Transverse colon (tissue), 4 donors: ENCODE results near the gene MACROD1. TPM values are rescaled to one million over a fixed set of nuclear protein-coding genes. Genes with fewer than 3 reads are reported as not detected.

Experiments
- DNase-seq: peaks from one replicate; pipeline ENCODE4 v3.0.0-alpha.2; 2019
- H3K27ac ChIP-seq, 4 donors: fragments of 200-600 bp; sonication (generic); 2 replicates each; pipeline ENCODE4 v1.5.1; 2016 to 2018; ENCODE audit warnings: inconsistent platforms in 4 of 4
- H3K27me3 ChIP-seq: fragments of 200-600 bp; sonication (generic); 2 replicates; pipeline ENCODE4 v1.5.1; 2017; ENCODE audit warnings: inconsistent platforms
- H3K36me3 ChIP-seq, 4 donors: fragments of 200-600 bp; sonication (generic); 2 replicates each; pipeline ENCODE4 v1.5.1; 2017 to 2019; ENCODE audit warnings: inconsistent platforms in 4 of 4
- H3K4me1 ChIP-seq, 4 donors: fragments of 200-600 bp; sonication (generic); 2 replicates each; pipeline ENCODE4 v1.5.1; 2017 to 2020; ENCODE audit warnings: inconsistent platforms in 4 of 4
- H3K4me3 ChIP-seq, 4 donors: fragments of 200-600 bp; sonication (generic); 1 replicate in 1 of 4; 2 replicates in 3 of 4; pipeline versions ENCODE4 v1.5.1 to v1.6.1; 2017 to 2019; ENCODE audit warnings: inconsistent platforms in 4 of 4
- H3K9me3 ChIP-seq, 2 donors: fragments of 200-600 bp; sonication (generic); 2 replicates each; pipeline ENCODE4 v1.5.1; 2017 to 2019; ENCODE audit warnings: inconsistent platforms in 2 of 2
- EP300 ChIP-seq: sonication (generic); formaldehyde crosslinking; IDR thresholded peaks from one replicate; pipeline ENCODE4 v1.6.1; 2017; ENCODE audit warnings: antibody characterized with exemption, low read depth
- POLR2A ChIP-seq: fragments of 450-650 bp; IDR thresholded peaks from one replicate; pipeline ENCODE4 v1.6.1; 2016; ENCODE audit warnings: antibody characterized with exemption, mild to moderate bottlenecking, moderate library complexity
- POLR2AphosphoS5 ChIP-seq, 3 donors: sonication (generic); formaldehyde crosslinking; IDR thresholded peaks; one replicate each; pipeline ENCODE4 v1.6.1; 2016; ENCODE audit warnings: antibody characterized with exemption in 3 of 3
- WGBS, 2 donors: methylation state at CpG; one replicate each; pipeline ENCODE4 v1.1.5; 2018; ENCODE audit warnings: low coverage in 1 of 2; 5-methylcytosine and 5-hydroxymethylcytosine counted together
- in situ Hi-C, 4 donors: fragments of 200-750 bp; cut with MboI; loops; one replicate each; pipeline versions ENCODE4 v1.15.0 to v1.15.1; 2017; ENCODE audit warnings: low sequenced_read_pairs in 3 of 4, low pct_ligation_motif_present in 1 of 4, low pct_unique_long_range_greater_than_20kb in 1 of 4
- intact Hi-C: fragments of 100-400 bp; cut with DNase I; formaldehyde crosslinking; loops from one replicate; pipeline ENCODE4 v1.15.1; 2023; ENCODE audit warnings: low total_unique reads
- total RNA-seq, 4 donors: library from RNA; depleted of rRNA; stranded (reverse); fragments of >200 nt; gene quantifications; one replicate each; pipeline ENCODE4 v1.1.0, GENCODE V29; 2016
- TF ChIP-seq, protein P1 (sequence below), 5 experiments: fragments of 200-600 bp in 3 of 5; fragments of 450-650 bp in 2 of 5; sonication (generic) in 3 of 5; IDR thresholded peaks; 1 replicate in 2 of 5; 2 replicates in 3 of 5; pipeline ENCODE4 v1.5.1; 2016 to 2017; ENCODE audit warnings: antibody characterized with exemption in 5 of 5, inconsistent platforms in 3 of 5, mild to moderate bottlenecking in 2 of 5, moderate library complexity in 1 of 5

The MACROD1 gene
- total RNA-seq, 4 donors from 2014 or later, result 42.9 to 50.7 (median 50.1) TPM

DNA sequence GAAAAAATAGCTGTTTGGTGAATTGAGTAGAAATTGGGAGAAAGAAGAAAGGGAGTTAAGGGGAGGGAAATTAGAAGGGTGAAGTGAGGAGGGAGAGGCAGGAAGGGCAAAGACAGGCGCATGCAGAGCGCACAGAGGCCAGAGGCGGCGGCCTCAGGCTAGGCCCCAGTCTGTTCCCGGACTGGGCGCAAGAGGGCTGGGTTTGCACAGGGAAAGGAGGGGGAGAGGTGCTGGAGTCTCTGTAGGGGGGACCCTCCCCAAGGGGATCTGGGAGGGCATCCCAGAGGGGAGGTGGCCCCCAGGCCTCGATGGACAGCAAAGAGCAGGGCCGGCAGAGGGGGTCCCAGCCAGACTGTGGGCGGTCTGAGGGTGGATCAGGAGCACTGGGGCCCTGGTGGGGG, 131.5 kb downstream of the MACROD1 start:
- no peaks in the 10 kb centered on the region for H3K36me3 ChIP-seq
- in situ Hi-C loops, result no loop called here
- H3K27me3 ChIP-seq, result peaks cover 50% of the 10 kb centered on the region
- DNase-seq, result no peak
- H3K4me3 ChIP-seq, result no peak overlapping the region
- TF ChIP-seq POLR2A (no peak), POLR2AphosphoS5 (IDR thresholded peaks at IDR 0.05) (no peak), EP300 (no peak)
- TF ChIP-seq, protein P1, sequence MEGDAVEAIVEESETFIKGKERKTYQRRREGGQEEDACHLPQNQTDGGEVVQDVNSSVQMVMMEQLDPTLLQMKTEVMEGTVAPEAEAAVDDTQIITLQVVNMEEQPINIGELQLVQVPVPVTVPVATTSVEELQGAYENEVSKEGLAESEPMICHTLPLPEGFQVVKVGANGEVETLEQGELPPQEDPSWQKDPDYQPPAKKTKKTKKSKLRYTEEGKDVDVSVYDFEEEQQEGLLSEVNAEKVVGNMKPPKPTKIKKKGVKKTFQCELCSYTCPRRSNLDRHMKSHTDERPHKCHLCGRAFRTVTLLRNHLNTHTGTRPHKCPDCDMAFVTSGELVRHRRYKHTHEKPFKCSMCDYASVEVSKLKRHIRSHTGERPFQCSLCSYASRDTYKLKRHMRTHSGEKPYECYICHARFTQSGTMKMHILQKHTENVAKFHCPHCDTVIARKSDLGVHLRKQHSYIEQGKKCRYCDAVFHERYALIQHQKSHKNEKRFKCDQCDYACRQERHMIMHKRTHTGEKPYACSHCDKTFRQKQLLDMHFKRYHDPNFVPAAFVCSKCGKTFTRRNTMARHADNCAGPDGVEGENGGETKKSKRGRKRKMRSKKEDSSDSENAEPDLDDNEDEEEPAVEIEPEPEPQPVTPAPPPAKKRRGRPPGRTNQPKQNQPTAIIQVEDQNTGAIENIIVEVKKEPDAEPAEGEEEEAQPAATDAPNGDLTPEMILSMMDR (IDR thresholded peaks at IDR 0.05), result no peak
- no peak overlapping the region for H3K27ac ChIP-seq
- intact Hi-C loops, result no loop called here
- peaks cover 0 to 20% (median 14%) of the 10 kb centered on the region in 4 donors for H3K4me1 ChIP-seq
- H3K9me3 ChIP-seq, result no peaks in the 10 kb centered on the region
- 40 to 80% methylated on average over 2 to 9 of the region's 9 CpGs for WGBS, 2 donors

DNA sequence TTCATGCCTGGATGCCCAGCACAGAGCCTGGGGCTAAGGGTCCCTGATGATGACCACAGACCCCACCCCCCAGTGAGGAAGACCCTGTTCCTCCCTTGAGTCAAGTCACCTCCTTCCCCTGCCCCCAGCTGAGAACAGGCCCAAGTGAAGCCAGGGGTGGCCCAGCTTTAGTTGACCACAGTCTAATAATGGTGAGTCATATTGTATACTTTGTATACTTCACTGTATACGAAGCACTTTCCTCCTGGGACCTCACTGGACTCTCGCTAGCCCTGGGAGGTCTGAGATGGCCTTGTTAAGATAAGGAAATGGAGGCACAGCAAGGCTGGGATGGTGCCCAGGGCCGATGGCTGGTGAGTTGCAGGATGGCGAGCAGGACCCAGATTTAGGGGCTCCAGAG, 133.9 kb downstream of the MACROD1 start:
- 20 to 75% methylated on average over 1 to 4 of the region's 4 CpGs for WGBS, 2 donors
- H3K27ac ChIP-seq, result no peak overlapping the region
- intact Hi-C loops, result no loop called here
- DNase-seq, result no peak
- H3K9me3 ChIP-seq, result no peaks in the 10 kb centered on the region
- in situ Hi-C loops, result no loop called here
- peaks cover 51% of the 10 kb centered on the region for H3K27me3 ChIP-seq
- H3K36me3 ChIP-seq, result no peaks in the 10 kb centered on the region
- TF ChIP-seq, protein P1 (IDR thresholded peaks at IDR 0.05), result no peak
- TF ChIP-seq POLR2A, result no peak
- no peak for TF ChIP-seq POLR2AphosphoS5 (IDR thresholded peaks at IDR 0.05)
- TF ChIP-seq EP300, result no peak
- H3K4me3 ChIP-seq, result no peak overlapping the region
- peaks cover 0 to 24% (median 18%) of the 10 kb centered on the region in 4 donors for H3K4me1 ChIP-seq

DNA sequence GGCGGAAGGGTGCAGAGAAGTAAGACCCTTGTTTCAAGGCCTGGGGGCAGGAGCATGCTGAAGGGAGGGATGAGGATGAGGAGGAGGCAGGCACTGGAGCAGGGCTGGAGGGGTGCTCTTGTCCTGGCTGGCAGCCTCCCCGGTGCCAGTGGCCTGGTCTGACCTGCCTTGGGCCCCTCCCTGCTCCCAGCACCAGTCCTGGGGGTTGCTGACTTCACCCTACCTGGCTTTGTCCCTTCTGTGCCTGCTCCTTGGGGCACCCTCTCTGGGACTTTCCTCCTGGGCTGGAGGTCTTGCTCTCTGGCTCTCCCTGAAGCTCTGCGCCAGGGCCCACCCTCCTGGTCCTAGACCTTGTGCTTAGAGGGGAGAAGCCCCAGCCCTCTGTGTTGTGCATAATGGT, 134.9 kb downstream of the MACROD1 start:
- H3K27ac ChIP-seq, result no peak overlapping the region
- no peaks in the 10 kb centered on the region for H3K36me3 ChIP-seq
- TF ChIP-seq POLR2A, result no peak
- no peak for TF ChIP-seq POLR2AphosphoS5 (IDR thresholded peaks at IDR 0.05)
- TF ChIP-seq, protein P1 (IDR thresholded peaks at IDR 0.05), result no peak
- no peak for TF ChIP-seq EP300
- H3K4me3 ChIP-seq, result no peak overlapping the region
- no peaks in the 10 kb centered on the region for H3K9me3 ChIP-seq
- intact Hi-C loops, result no loop called here
- WGBS, 2 donors, result 74 to 100% methylated on average over 1 to 3 of the region's 3 CpGs
- no peak for DNase-seq
- peaks cover 41% of the 10 kb centered on the region for H3K27me3 ChIP-seq
- in situ Hi-C loops, result no loop called here
- peaks cover 0 to 15% (median 8%) of the 10 kb centered on the region in 4 donors for H3K4me1 ChIP-seq

DNA sequence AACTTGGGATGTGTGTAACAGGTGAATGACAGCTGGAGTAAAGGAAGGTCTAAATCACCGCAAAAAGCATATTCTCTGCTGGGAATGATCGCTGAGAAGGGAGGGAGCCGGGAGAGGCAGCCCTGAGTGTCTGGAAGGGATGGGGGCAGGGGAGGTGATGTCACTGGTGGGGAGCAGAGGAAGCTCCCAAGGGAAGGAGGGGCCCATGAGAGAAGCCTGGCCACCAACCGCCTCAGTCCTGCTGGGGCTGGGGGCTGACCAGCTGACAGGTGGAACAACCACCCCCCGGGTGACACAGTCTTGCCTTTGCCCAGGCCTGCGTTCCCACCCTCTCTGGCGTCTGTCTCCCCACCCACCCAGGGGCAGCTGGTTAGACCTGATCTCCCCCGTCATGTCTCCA, 136.1 kb downstream of the MACROD1 start:
- Histone ChIP-seq H3K36me3 (no peaks in the 10 kb centered on the region), H3K27ac (no peak overlapping the region), H3K9me3 (no peaks in the 10 kb centered on the region), H3K4me1 (peaks cover 0 to 6% (median 3%) of the 10 kb centered on the region in 4 donors), H3K4me3 (no peak overlapping the region), H3K27me3 (peaks cover 31% of the 10 kb centered on the region)
- WGBS, 2 donors, result 90% methylated on average over 8 of the region's 8 CpGs; no CpG with 5 or more reads in 1 of the 2 donors
- no peak for TF ChIP-seq POLR2AphosphoS5 (IDR thresholded peaks at IDR 0.05)
- TF ChIP-seq POLR2A, result no peak
- TF ChIP-seq EP300, result no peak
- TF ChIP-seq, protein P1 (IDR thresholded peaks at IDR 0.05), result no peak
- intact Hi-C loops (no loop called here), in situ Hi-C loops (no loop called here)
- DNase-seq, result no peak
